HepG2 (cell line): ENCODE results near the gene RHBDD2. TPM values are rescaled to one million over a fixed set of nuclear protein-coding genes. Genes with fewer than 3 reads are reported as not detected.

Source experiments
- AHR ChIP-seq: IDR thresholded peaks from 2 replicates; pipeline ENCODE4 v1.6.1; 2018; ENCODE audit warnings: missing genetic modification reagents, missing compliant biosample characterization
- ARID2 ChIP-seq: sonication (generic); formaldehyde crosslinking; IDR thresholded peaks from 2 replicates; pipeline ENCODE4 v1.8.1; 2022; ENCODE audit warnings: mild to moderate bottlenecking, missing genetic modification reagents, borderline replicate concordance
- EED ChIP-seq: sonication (generic); formaldehyde crosslinking; IDR thresholded peaks from 2 replicates; pipeline ENCODE4 v1.5.0; 2020; ENCODE audit warnings: mild to moderate bottlenecking, missing genetic modification reagents
- HNRNPH1 ChIP-seq: fragments of 200-400 bp; formaldehyde crosslinking; optimal IDR thresholded peaks from 2 replicates; pipeline ENCODE3; 2017; ENCODE audit warnings: mild to moderate bottlenecking, low read depth, low read length
- ZKSCAN8 ChIP-seq: IDR thresholded peaks from 2 replicates; pipeline ENCODE4 v1.6.1; 2016; ENCODE audit warnings: borderline replicate concordance, missing genetic modification reagents, missing compliant biosample characterization
- ZNF501 ChIP-seq: sonication (generic); formaldehyde crosslinking; IDR thresholded peaks from 2 replicates; pipeline ENCODE4 v1.5.1; 2020; ENCODE audit warnings: mild to moderate bottlenecking, moderate library complexity, missing genetic modification reagents
- ZNF781 ChIP-seq: sonication (generic); formaldehyde crosslinking; IDR thresholded peaks from 2 replicates; pipeline ENCODE4 v1.5.1; 2020; ENCODE audit warnings: borderline replicate concordance, mild to moderate bottlenecking, missing genetic modification reagents; ENCODE audit errors: not compliant biosample characterization
- polyA plus RNA-seq, 8 experiments: library from polyadenylated mRNA; depleted of rRNA in 3 of 8; stranded (reverse) in 7 of 8; unstranded in 1 of 8; fragments of >200 nt; fragmentation: Illumina TruSeq in 4 of 8; extraction: Trizol in 4 of 8; gene quantifications; 2 replicates each; pipeline versions ENCODE4 v1.2.1 to v1.2.3, GENCODE V29; 2011 to 2016; ENCODE audit warnings: low read depth in 4 of 8, missing spikeins in 1 of 8, mixed read lengths in 1 of 8; ENCODE audit not compliant: insufficient read depth in 1 of 8
- total RNA-seq, 5 experiments: library from RNA; depleted of rRNA; stranded (reverse); fragments of >200 nt; fragmentation: Illumina TruSeq; extraction: Trizol; gene quantifications; 2 replicates each; pipeline ENCODE4 v1.2.3, GENCODE V29; 2016; ENCODE audit warnings: low read depth in 1 of 5
- TF ChIP-seq, protein P1 (sequence below), 2 experiments: sonication (generic) in 1 of 2; formaldehyde crosslinking in 1 of 2; IDR thresholded peaks; 2 replicates each; pipeline versions ENCODE4 v1.6.1 to v1.9.0; 2014 to 2022; ENCODE audit warnings: antibody characterized with exemption in 1 of 2, borderline replicate concordance in 1 of 2, inconsistent platforms in 1 of 2, low read depth in 1 of 2, missing genetic modification reagents in 1 of 2
- TF ChIP-seq, protein P2 (sequence below): sonication (generic); formaldehyde crosslinking; IDR thresholded peaks from 2 replicates; pipeline ENCODE4 v1.4.0; 2020; ENCODE audit warnings: missing genetic modification reagents
- TF ChIP-seq, protein P3 (sequence below): sonication (generic); formaldehyde crosslinking; IDR thresholded peaks from 2 replicates; pipeline ENCODE4 v1.5.0; 2020; ENCODE audit warnings: missing genetic modification reagents, mild to moderate bottlenecking, borderline replicate concordance
- TF ChIP-seq, protein P4 (sequence below): sonication (generic); formaldehyde crosslinking; IDR thresholded peaks from 2 replicates; pipeline ENCODE4 v1.5.0; 2020; ENCODE audit warnings: missing genetic modification reagents
- TF ChIP-seq, protein P5 (sequence below): sonication (generic); formaldehyde crosslinking; IDR thresholded peaks from 2 replicates; pipeline ENCODE4 v1.5.0; 2020; ENCODE audit warnings: mild to moderate bottlenecking, missing genetic modification reagents

RHBDD2 gene
- total and polyA plus RNA-seq, 2 of the 13 experiments (the other 11 are each of a cell fraction or from before 2014, with no cell fraction given), result 23.1 to 26.4 TPM

DNA sequence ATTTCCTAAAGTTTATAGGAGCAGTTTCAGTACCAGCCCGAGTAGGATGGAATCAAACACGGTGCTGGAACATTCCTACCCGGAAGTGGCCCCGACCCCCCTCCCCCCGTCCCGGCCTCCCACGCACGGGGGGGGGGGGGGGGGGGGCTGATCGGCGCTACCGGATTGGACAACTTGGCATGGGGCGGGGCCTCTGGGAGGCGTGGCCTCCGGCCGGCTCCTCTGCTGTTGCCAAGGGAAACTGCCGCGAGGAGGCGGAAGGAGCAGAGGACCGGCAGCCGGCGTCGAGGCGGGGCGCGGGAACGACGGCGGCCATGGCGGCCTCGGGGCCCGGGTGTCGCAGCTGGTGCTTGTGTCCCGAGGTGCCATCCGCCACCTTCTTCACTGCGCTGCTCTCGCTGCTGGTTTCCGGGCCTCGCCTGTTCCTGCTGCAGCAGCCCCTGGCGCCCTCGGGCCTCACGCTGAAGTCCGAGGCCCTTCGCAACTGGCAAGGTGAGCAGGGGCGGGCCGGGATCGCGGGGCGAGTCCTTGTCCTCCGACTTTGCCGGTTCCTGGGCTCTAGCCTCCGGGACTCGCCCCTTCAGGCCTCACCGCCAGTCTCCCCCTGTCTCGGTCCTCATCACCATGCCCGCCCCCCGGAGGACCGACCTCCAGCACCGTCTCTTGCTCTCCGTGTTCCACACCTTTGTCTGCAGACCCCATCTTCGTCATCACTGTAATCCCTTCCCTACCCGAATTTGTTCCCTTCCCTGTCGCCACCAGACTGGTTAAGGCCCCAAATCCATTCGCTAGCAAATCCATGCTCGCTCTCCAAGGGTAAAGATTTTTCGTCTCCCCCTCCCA lies at the start of gene RHBDD2 (continued):
- 0 out of 2 replicates have a peak, but pooled peaks have one; percentile 24 for TF ChIP-seq ARID2 (CRISPR knock-in tag)
- TF ChIP-seq HNRNPH1, result no peak
- TF ChIP-seq, protein P1, sequence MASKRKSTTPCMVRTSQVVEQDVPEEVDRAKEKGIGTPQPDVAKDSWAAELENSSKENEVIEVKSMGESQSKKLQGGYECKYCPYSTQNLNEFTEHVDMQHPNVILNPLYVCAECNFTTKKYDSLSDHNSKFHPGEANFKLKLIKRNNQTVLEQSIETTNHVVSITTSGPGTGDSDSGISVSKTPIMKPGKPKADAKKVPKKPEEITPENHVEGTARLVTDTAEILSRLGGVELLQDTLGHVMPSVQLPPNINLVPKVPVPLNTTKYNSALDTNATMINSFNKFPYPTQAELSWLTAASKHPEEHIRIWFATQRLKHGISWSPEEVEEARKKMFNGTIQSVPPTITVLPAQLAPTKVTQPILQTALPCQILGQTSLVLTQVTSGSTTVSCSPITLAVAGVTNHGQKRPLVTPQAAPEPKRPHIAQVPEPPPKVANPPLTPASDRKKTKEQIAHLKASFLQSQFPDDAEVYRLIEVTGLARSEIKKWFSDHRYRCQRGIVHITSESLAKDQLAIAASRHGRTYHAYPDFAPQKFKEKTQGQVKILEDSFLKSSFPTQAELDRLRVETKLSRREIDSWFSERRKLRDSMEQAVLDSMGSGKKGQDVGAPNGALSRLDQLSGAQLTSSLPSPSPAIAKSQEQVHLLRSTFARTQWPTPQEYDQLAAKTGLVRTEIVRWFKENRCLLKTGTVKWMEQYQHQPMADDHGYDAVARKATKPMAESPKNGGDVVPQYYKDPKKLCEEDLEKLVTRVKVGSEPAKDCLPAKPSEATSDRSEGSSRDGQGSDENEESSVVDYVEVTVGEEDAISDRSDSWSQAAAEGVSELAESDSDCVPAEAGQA (IDR thresholded peaks at IDR 0.05; ENCODE audit: low read depth), result 0 out of 2 replicates have a peak, but pooled peaks have one; percentile 43
- TF ChIP-seq, protein P1 (CRISPR knock-in tag; IDR thresholded peaks at IDR 0.05; ENCODE audit: borderline replicate concordance), result 0 out of 2 replicates have a peak, but pooled peaks have one; percentile 69
- TF ChIP-seq ZNF781, result peak; percentile 76
- TF ChIP-seq ZNF501, result peak; percentile 49
- TF ChIP-seq, protein P2, sequence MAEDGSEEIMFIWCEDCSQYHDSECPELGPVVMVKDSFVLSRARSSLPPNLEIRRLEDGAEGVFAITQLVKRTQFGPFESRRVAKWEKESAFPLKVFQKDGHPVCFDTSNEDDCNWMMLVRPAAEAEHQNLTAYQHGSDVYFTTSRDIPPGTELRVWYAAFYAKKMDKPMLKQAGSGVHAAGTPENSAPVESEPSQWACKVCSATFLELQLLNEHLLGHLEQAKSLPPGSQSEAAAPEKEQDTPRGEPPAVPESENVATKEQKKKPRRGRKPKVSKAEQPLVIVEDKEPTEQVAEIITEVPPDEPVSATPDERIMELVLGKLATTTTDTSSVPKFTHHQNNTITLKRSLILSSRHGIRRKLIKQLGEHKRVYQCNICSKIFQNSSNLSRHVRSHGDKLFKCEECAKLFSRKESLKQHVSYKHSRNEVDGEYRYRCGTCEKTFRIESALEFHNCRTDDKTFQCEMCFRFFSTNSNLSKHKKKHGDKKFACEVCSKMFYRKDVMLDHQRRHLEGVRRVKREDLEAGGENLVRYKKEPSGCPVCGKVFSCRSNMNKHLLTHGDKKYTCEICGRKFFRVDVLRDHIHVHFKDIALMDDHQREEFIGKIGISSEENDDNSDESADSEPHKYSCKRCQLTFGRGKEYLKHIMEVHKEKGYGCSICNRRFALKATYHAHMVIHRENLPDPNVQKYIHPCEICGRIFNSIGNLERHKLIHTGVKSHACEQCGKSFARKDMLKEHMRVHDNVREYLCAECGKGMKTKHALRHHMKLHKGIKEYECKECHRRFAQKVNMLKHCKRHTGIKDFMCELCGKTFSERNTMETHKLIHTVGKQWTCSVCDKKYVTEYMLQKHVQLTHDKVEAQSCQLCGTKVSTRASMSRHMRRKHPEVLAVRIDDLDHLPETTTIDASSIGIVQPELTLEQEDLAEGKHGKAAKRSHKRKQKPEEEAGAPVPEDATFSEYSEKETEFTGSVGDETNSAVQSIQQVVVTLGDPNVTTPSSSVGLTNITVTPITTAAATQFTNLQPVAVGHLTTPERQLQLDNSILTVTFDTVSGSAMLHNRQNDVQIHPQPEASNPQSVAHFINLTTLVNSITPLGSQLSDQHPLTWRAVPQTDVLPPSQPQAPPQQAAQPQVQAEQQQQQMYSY (CRISPR knock-in tag), result peak; percentile 71; the same call in 1 of the 2 replicates
- peak; percentile 44; the same call in 1 of the 2 replicates for TF ChIP-seq AHR
- TF ChIP-seq, protein P3, sequence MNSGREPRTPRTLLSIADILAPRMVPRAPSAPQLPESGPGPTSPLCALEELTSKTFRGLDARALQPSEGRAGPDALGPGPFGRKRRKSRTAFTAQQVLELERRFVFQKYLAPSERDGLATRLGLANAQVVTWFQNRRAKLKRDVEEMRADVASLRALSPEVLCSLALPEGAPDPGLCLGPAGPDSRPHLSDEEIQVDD (CRISPR knock-in tag), result no peak
- no peak for TF ChIP-seq ZKSCAN8 (CRISPR knock-in tag)
- 0 out of 2 replicates have a peak, but pooled peaks have one; percentile 41 for TF ChIP-seq EED (CRISPR knock-in tag)
- TF ChIP-seq, protein P4, sequence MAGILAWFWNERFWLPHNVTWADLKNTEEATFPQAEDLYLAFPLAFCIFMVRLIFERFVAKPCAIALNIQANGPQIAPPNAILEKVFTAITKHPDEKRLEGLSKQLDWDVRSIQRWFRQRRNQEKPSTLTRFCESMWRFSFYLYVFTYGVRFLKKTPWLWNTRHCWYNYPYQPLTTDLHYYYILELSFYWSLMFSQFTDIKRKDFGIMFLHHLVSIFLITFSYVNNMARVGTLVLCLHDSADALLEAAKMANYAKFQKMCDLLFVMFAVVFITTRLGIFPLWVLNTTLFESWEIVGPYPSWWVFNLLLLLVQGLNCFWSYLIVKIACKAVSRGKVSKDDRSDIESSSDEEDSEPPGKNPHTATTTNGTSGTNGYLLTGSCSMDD (CRISPR knock-in tag), result no peak
- TF ChIP-seq, protein P5, sequence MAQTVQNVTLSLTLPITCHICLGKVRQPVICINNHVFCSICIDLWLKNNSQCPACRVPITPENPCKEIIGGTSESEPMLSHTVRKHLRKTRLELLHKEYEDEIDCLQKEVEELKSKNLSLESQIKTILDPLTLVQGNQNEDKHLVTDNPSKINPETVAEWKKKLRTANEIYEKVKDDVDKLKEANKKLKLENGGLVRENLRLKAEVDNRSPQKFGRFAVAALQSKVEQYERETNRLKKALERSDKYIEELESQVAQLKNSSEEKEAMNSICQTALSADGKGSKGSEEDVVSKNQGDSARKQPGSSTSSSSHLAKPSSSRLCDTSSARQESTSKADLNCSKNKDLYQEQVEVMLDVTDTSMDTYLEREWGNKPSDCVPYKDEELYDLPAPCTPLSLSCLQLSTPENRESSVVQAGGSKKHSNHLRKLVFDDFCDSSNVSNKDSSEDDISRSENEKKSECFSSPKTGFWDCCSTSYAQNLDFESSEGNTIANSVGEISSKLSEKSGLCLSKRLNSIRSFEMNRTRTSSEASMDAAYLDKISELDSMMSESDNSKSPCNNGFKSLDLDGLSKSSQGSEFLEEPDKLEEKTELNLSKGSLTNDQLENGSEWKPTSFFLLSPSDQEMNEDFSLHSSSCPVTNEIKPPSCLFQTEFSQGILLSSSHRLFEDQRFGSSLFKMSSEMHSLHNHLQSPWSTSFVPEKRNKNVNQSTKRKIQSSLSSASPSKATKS (CRISPR knock-in tag), result no peak
